Measurements from ENCODE around the gene KRTAP2-2. TPM values are rescaled to one million over a fixed set of nuclear protein-coding genes. Genes with fewer than 3 reads are reported as not detected.
"Not testable (repeated sequence)": the region's sequence is repeated elsewhere in the genome, so short reads cannot be mapped to it uniquely, and the experiment has no call there.

Gene KRTAP2-2
- total and polyA plus RNA-seq, 5 donors, result not detected

GRCh38 chr17:41061964-41062363 lies 6.9 kb upstream of the KRTAP2-2 start:
- H3K27me3 ChIP-seq (ENCODE audit: control insufficient read depth, insufficient read depth), result no peaks in the 10 kb centered on the region
- intact Hi-C loops (cut with DNase I), result no loop called here
- no peak overlapping the region for H3K27ac ChIP-seq (ENCODE audit: low read length)
- ATAC-seq (no peak), DNase-seq (no peak)
- H3K4me1 ChIP-seq (ENCODE audit: control insufficient read depth, insufficient read depth, low read length), result no peaks in the 10 kb centered on the region
- whole genome bisulfite sequencing, result 74% methylated on average over 1 of the region's 1 CpG
- H3K9me3 ChIP-seq (ENCODE audit: control insufficient read depth, low read length), result no peaks in the 10 kb centered on the region
- H3K4me3 ChIP-seq (ENCODE audit: low read length), result no peak overlapping the region

GRCh38 chr17:41060052-41060604 lies 5.1 kb upstream of the KRTAP2-2 start, which contains the start of gene KRTAP2-3:
TSS of gene KRTAP2-3 (minus strand) at chr17:41060114. CDS start at chr17:41060050, 64 bp downstream.
- 56% methylated on average over 6 of the region's 6 CpGs for WGBS
- Histone ChIP-seq H3K27ac (ENCODE audit: low read length) (no peak within 1 kb of the TSS), H3K4me1 (ENCODE audit: control insufficient read depth, insufficient read depth, low read length) (no peaks in the 10 kb centered on the region), H3K4me3 (ENCODE audit: low read length) (no peak within 1 kb of the TSS), H3K27me3 (ENCODE audit: control insufficient read depth, insufficient read depth) (no peaks in the 10 kb centered on the region), H3K9me3 (ENCODE audit: control insufficient read depth, low read length) (no peaks in the 10 kb centered on the region)
- ATAC-seq, result no peak
- intact Hi-C loops (cut with DNase I), result no loop called here
- DNase-seq, result no peak

GRCh38 chr17:41059276-41060051 lies 4.4 kb upstream of the KRTAP2-2 start:
- ATAC-seq; H3K27ac ChIP-seq (ENCODE audit: low read length); DNase-seq; H3K4me1 ChIP-seq (ENCODE audit: control insufficient read depth, insufficient read depth, low read length); intact Hi-C loops (cut with DNase I); H3K27me3 ChIP-seq (ENCODE audit: control insufficient read depth, insufficient read depth); H3K9me3 ChIP-seq (ENCODE audit: control insufficient read depth, low read length); H3K4me3 ChIP-seq (ENCODE audit: low read length): not testable (repeated sequence)
- WGBS, result 24% methylated on average over 11 of the region's 31 CpGs

- no peaks in the 10 kb centered on the region for H3K9me3 ChIP-seq (ENCODE audit: control insufficient read depth, low read length)
- no peaks in the 10 kb centered on the region for H3K4me1 ChIP-seq (ENCODE audit: control insufficient read depth, insufficient read depth, low read length)
- no peak overlapping the region for H3K4me3 ChIP-seq (ENCODE audit: low read length)
- peaks cover 3% of the 10 kb centered on the region for H3K27me3 ChIP-seq (ENCODE audit: control insufficient read depth, insufficient read depth)
- 86% methylated on average over 5 of the region's 5 CpGs for WGBS
- DNase-seq (no peak), ATAC-seq (no peak)
- intact Hi-C loops (cut with DNase I), result no loop called here
- H3K27ac ChIP-seq (ENCODE audit: low read length), result no peak overlapping the region
These were observed 3.7 kb upstream of the KRTAP2-2 start for GRCh38 chr17:41058741-41059140.

- Histone ChIP-seq H3K4me3 (ENCODE audit: low read length) (no peak overlapping the region), H3K9me3 (ENCODE audit: control insufficient read depth, low read length) (no peaks in the 10 kb centered on the region), H3K27me3 (ENCODE audit: control insufficient read depth, insufficient read depth) (peaks cover 3% of the 10 kb centered on the region), H3K27ac (ENCODE audit: low read length) (no peak overlapping the region), H3K4me1 (ENCODE audit: control insufficient read depth, insufficient read depth, low read length) (no peaks in the 10 kb centered on the region)
- WGBS, result 95% methylated on average over 1 of the region's 1 CpG
- intact Hi-C loops (cut with DNase I), result no loop called here
- DNase-seq (no peak), ATAC-seq (no peak)
These were observed 2.5 kb upstream of the KRTAP2-2 start for GRCh38 chr17:41057547-41057946.

- H3K9me3 ChIP-seq (ENCODE audit: control insufficient read depth, low read length); DNase-seq; H3K27me3 ChIP-seq (ENCODE audit: control insufficient read depth, insufficient read depth); H3K27ac ChIP-seq (ENCODE audit: low read length); H3K4me3 ChIP-seq (ENCODE audit: low read length); H3K4me1 ChIP-seq (ENCODE audit: control insufficient read depth, insufficient read depth, low read length); intact Hi-C loops (cut with DNase I); ATAC-seq: not testable (repeated sequence)
- 66% methylated on average over 9 of the region's 9 CpGs for whole genome bisulfite sequencing
These were observed 474 bp downstream of the KRTAP2-2 start for GRCh38 chr17:41054556-41054955.

GRCh38 chr17:41054025-41054424 lies 1.0 kb downstream of the KRTAP2-2 start:
- peaks cover 3% of the 10 kb centered on the region for H3K27me3 ChIP-seq (ENCODE audit: control insufficient read depth, insufficient read depth)
- intact Hi-C loops (cut with DNase I), result no loop called here
- 88% methylated on average over 4 of the region's 4 CpGs for whole genome bisulfite sequencing
- DNase-seq (no peak), ATAC-seq (no peak)
- H3K4me3 ChIP-seq (ENCODE audit: low read length), result no peak overlapping the region
- no peak overlapping the region for H3K27ac ChIP-seq (ENCODE audit: low read length)
- H3K4me1 ChIP-seq (ENCODE audit: control insufficient read depth, insufficient read depth, low read length), result no peaks in the 10 kb centered on the region
- no peaks in the 10 kb centered on the region for H3K9me3 ChIP-seq (ENCODE audit: control insufficient read depth, low read length)

- DNase-seq (no peak), ATAC-seq (no peak)
- Histone ChIP-seq H3K4me1 (ENCODE audit: control insufficient read depth, insufficient read depth, low read length) (no peaks in the 10 kb centered on the region), H3K4me3 (ENCODE audit: low read length) (no peak overlapping the region), H3K27me3 (ENCODE audit: control insufficient read depth, insufficient read depth) (peaks cover 7% of the 10 kb centered on the region), H3K9me3 (ENCODE audit: control insufficient read depth, low read length) (no peaks in the 10 kb centered on the region), H3K27ac (ENCODE audit: low read length) (no peak overlapping the region)
- intact Hi-C loops (cut with DNase I), result no loop called here
These were observed 2.5 kb downstream of the KRTAP2-2 start for GRCh38 chr17:41052566-41052965.

- Histone ChIP-seq H3K27me3 (ENCODE audit: control insufficient read depth, insufficient read depth) (peaks cover 6% of the 10 kb centered on the region), H3K4me3 (ENCODE audit: low read length) (no peak overlapping the region), H3K27ac (ENCODE audit: low read length) (no peak overlapping the region), H3K4me1 (ENCODE audit: control insufficient read depth, insufficient read depth, low read length) (no peaks in the 10 kb centered on the region), H3K9me3 (ENCODE audit: control insufficient read depth, low read length) (no peaks in the 10 kb centered on the region)
- WGBS, result 44% methylated on average over 2 of the region's 2 CpGs
- ATAC-seq (no peak), DNase-seq (no peak)
- intact Hi-C loops (cut with DNase I), result no loop called here
These were observed 5.9 kb downstream of the KRTAP2-2 start for GRCh38 chr17:41049110-41049509.

GRCh38 chr17:41048441-41048840 lies 6.6 kb downstream of the KRTAP2-2 start:
- intact Hi-C loops (cut with DNase I), result no loop called here
- ATAC-seq (no peak), DNase-seq (no peak)
- no peaks in the 10 kb centered on the region for H3K4me1 ChIP-seq (ENCODE audit: control insufficient read depth, insufficient read depth, low read length)
- 67% methylated on average over 7 of the region's 7 CpGs for WGBS
- no peak overlapping the region for H3K27ac ChIP-seq (ENCODE audit: low read length)
- H3K9me3 ChIP-seq (ENCODE audit: control insufficient read depth, low read length), result no peaks in the 10 kb centered on the region
- peaks cover 4% of the 10 kb centered on the region for H3K27me3 ChIP-seq (ENCODE audit: control insufficient read depth, insufficient read depth)
- H3K4me3 ChIP-seq (ENCODE audit: low read length), result no peak overlapping the region

GRCh38 chr17:41046735-41047465 lies 8.1 kb downstream of the KRTAP2-2 start, which contains the start of gene KRTAP2-1:
TSS of gene KRTAP2-1 (minus strand) at chr17:41047316. CDS start at chr17:41047267, 49 bp downstream.
- ATAC-seq; H3K4me3 ChIP-seq (ENCODE audit: low read length); H3K27me3 ChIP-seq (ENCODE audit: control insufficient read depth, insufficient read depth); H3K4me1 ChIP-seq (ENCODE audit: control insufficient read depth, insufficient read depth, low read length); intact Hi-C loops (cut with DNase I); H3K27ac ChIP-seq (ENCODE audit: low read length); DNase-seq; H3K9me3 ChIP-seq (ENCODE audit: control insufficient read depth, low read length): not testable (repeated sequence)
- 52% methylated on average over 10 of the region's 33 CpGs for WGBS

All from right cardiac atrium (tissue), 5 donors.